HG03095 (cell line): ENCODE data around the gene MYOCOS.
"Not testable (repeated sequence)": the region's sequence is repeated elsewhere in the genome, so short reads cannot be mapped to it uniquely, and the experiment has no call there.

Source experiments
- ATAC-seq: cut with Tn5 transposase; IDR thresholded peaks from one replicate; pipeline ENCODE4 v1.9.1; 2021; ENCODE audit warnings: moderate library complexity; ENCODE audit not compliant: unreplicated experiment

MYOCOS gene

DNA sequence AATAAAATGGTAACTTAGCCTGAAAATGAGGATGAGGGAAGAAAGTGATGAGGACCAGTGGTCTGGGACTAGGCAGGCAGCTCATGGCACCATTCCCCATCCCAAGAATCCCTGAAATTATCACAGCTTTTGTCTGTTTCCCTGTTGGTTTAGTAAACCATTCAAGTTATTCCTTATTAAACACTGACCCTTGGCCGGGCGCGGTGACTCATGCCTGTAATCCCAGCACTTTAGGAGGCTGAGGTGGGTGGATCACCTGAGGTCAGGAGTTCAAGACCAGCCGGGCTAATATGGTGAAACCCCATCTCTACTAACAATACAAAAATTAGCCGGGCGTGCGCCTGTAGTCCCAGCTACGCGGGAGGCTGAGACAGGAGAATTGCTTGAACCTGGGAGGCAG lies 34.2 kb downstream of the MYOCOS start:
- ATAC-seq = not testable (repeated sequence)

- ATAC-seq = no peak
These were observed 39.1 kb downstream of the MYOCOS start for GRCh38 chr1:171661076-171661650.

DNA sequence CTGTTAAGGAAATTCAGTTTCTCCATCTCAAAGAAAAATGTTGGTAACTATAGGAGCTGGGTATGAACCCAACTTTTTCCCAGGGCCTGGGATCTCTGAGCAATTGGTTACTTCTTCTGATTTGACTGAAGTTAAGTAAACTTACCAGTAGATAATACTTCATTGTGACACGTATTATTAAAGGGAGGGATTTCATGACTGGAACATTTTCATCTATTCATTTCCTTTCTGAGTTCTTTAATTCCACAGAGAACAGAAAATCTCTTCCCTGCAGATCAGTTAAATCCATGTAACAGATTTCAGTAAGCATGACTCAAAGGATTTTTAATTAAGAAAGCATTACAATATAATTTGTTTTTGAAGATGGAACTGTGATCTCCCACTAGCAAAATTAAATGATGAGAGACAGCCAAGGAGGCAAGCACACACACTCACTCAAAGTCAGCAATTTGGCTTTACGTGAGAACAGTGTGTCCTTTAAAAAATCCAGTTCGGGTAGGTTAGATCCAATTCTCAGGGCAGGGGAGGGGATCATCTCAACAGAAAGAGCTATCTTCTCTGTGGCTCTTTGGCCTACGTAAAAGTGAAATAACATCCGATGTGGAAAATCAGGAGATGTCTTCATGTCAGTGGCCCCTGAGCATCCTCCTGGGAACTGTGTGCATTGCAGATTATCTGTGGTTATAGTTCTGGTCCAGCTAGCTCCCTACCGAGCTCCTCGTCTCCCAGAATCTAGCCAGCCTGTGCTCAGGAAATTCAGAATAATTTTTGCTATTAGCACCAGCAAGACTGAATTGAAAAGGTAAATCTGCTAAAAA lies 41.2 kb downstream of the MYOCOS start:
- ATAC-seq = no peak

- no peak for ATAC-seq
These were observed 42.0 kb downstream of the MYOCOS start for GRCh38 chr1:171663854-171664575.

DNA sequence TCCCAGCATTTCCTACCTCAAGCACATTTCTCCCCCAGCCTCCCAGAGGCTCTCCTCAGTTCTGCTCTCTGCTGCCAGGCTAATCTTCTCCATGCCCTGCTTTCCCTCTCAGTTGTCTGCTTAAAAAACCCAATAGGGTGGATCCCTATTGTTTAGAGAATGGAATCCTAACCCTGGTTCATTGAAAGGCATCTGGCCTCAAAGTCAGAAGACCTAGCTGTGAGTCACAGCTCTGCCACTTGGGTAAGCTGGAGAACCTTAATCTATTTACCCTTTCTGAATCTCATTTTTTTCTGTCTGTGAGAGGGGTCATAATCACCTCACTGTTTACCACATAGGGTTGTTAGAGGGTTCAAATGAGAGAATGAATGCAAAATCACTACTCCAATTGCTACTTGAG lies 42.9 kb downstream of the MYOCOS start:
- no peak for ATAC-seq

DNA sequence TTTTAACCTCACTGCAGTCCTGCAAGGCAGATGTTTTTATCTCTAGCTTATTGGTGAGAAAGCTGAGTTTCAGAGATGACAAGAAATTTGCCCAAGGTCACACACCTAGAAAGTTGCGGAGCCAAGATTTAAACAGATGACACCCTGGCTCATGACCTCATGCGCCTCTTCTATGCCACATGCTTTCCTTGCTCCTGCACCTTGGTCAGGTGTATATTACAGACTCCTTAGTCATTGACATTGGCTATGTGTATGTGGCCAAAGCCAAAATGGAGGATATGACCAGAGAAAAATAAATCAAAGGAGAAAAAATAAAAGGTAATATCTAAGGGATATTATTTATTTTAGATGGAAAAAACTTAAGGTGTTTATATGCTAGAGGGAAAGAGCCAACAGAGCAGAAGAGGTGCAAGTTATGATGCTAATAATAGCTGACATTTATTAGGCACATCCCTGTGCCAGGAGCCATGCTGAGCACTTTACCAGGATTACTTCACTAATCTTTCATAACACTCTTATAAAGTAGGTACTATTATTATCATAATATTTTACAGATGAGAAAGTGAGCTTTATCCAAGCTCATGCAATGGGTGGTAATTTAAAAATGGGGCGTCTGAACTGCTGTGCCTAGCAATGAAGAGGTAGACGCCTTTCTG lies 44.2 kb downstream of the MYOCOS start:
- ATAC-seq = no peak

GRCh38 chr1:171668372-171668771 lies 46.3 kb downstream of the MYOCOS start:
- no peak for ATAC-seq

- ATAC-seq = no peak
These were observed 48.7 kb downstream of the MYOCOS start for GRCh38 chr1:171670739-171671138.

DNA sequence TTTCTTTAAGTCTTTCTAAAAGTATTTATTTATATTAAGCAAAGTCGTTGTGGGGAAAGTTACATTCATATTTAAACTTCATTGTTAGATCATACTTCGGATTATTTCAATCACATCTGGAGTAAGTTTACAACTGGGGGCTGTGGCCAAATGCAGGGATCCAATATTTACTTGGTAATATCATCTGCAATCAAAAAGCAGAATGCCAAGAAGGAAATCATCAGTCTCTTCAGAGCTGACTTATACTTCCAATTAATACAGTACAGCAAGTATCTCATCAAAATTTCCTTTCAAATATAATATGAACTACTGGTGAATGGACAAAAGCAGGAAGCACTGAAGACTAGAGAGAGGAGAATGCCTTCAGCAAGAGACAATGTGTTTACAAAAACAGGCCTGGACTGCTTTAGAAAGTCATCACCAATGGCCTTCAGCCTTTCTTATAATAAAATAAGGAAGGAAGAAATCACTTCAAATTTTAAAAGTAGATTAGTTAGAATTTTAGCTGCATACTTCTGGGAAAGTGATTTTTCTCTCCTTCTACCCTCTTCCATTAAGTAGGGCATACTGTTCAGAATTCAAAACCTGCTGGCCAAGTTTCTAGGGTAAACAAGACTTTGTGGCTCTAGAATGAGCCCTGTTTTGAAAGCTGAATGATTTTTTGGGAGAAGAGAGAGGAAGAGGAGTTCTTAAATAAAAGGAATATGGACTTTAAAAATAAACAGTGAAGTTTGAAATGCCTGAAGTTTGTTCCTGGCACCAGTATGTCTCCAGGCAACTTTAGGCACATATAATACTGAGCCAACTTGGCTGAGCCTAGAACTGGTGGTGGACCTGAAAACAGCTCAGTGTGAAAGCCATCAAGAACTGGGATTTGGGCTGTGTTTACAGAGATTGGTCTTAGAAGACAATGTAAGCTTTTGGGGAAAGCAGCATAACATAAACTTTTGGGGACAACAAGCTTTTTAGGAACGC lies 52.7 kb downstream of the MYOCOS start:
- ATAC-seq = no peak
